GM12891 (cell line): Measurements from ENCODE around the gene EIPR1.

Source experiments
- POLR2A ChIP-seq: IDR thresholded peaks from 2 replicates; pipeline ENCODE4 v1.6.1; 2011; ENCODE audit warnings: low read depth, low read length, control low read depth
- POLR2AphosphoS5 ChIP-seq: IDR thresholded peaks from 2 replicates; pipeline ENCODE4 v1.6.1; 2011; ENCODE audit warnings: low read depth, low read length, control low read depth
- POU2F2 ChIP-seq: IDR thresholded peaks from 2 replicates; pipeline ENCODE4 v1.6.1; 2011; ENCODE audit warnings: low read depth, mild to moderate bottlenecking, control low read depth, low read length, moderate library complexity
- SPI1 ChIP-seq: IDR thresholded peaks from 2 replicates; pipeline ENCODE4 v1.6.1; 2011; ENCODE audit warnings: low read depth, low read length, control low read depth
- TAF1 ChIP-seq: IDR thresholded peaks from 2 replicates; pipeline ENCODE4 v1.6.1; 2011; ENCODE audit warnings: low read depth, low read length, control low read depth

- TF ChIP-seq SPI1 (no peak), POLR2AphosphoS5 (no peak), POLR2A (no peak), TAF1 (no peak), POU2F2 (no peak)
Observed at GRCh38 chr2:3287896-3288295, 89.7 kb downstream of the EIPR1 start.
